Osteoblast (primary cell): ENCODE measurements around the gene DNAH10. TPM values are rescaled to one million over a fixed set of nuclear protein-coding genes. Genes with fewer than 3 reads are reported as not detected.

Source experiments
- DNase-seq: peaks from one replicate; pipeline ENCODE4 v3.0.0; 2011; ENCODE audit warnings: low spot score, mixed read lengths; ENCODE audit not compliant: insufficient read length; ENCODE audit errors: missing footprints
- H2AFZ ChIP-seq: 2 replicates; pipeline ENCODE4 v1.6.0; 2011; ENCODE audit warnings: mild to moderate bottlenecking, low read length
- H3K27ac ChIP-seq: 2 replicates; pipeline ENCODE4 v1.5.1; 2011; ENCODE audit warnings: mild to moderate bottlenecking, low read depth, low read length, moderate library complexity
- H3K27me3 ChIP-seq: 2 replicates; pipeline ENCODE4 v1.6.0; 2012; ENCODE audit warnings: mild to moderate bottlenecking, control low read depth, inconsistent platforms, low read length, moderate library complexity; ENCODE audit not compliant: insufficient read depth
- H3K36me3 ChIP-seq: 2 replicates; pipeline ENCODE4 v1.5.1; 2011; ENCODE audit warnings: mild to moderate bottlenecking, low read length, control low read depth, moderate library complexity; ENCODE audit not compliant: insufficient read depth
- H3K4me1 ChIP-seq: 2 replicates; pipeline ENCODE4 v1.5.1; 2011; ENCODE audit warnings: mild to moderate bottlenecking, low read length, control low read depth, moderate library complexity; ENCODE audit not compliant: insufficient read depth
- H3K4me2 ChIP-seq: 2 replicates; pipeline ENCODE4 v1.6.0; 2011; ENCODE audit warnings: mild to moderate bottlenecking, low read length; ENCODE audit not compliant: insufficient read depth
- H3K4me3 ChIP-seq: fragments of 200-600 bp; sonication (generic); 3 replicates; pipeline ENCODE4 v1.5.1; 2012; ENCODE audit warnings: mild to moderate bottlenecking, low read length, inconsistent platforms; ENCODE audit not compliant: insufficient read depth
- H3K79me2 ChIP-seq: 2 replicates; pipeline ENCODE4 v1.6.0; 2012; ENCODE audit warnings: mild to moderate bottlenecking, low read length, control low read depth, inconsistent platforms; ENCODE audit not compliant: insufficient read depth
- H3K9me3 ChIP-seq: 2 replicates; pipeline ENCODE4 v1.5.1; 2011; ENCODE audit warnings: low read depth, low read length, control low read depth
- H4K20me1 ChIP-seq: 2 replicates; pipeline ENCODE4 v1.6.0; 2012; ENCODE audit warnings: mild to moderate bottlenecking, low read length, control low read depth; ENCODE audit not compliant: insufficient read depth
- CTCF ChIP-seq: IDR thresholded peaks from 2 replicates; pipeline ENCODE4 v1.5.1; 2011; ENCODE audit warnings: mild to moderate bottlenecking, low read depth, low read length, moderate library complexity; ENCODE audit errors: extremely low read depth
- total RNA-seq: library from RNA; depleted of rRNA; stranded (reverse); fragments of >200 nt; gene quantifications from 2 replicates; pipeline ENCODE4 v1.2.3, GENCODE V29; 2012

DNAH10 gene
- total RNA-seq, 1 donor, result 0.72 TPM

GRCh38 chr12:123726962-123727361, 35.1 kb upstream of the DNAH10 start:
- no peak overlapping the region for H3K4me3 ChIP-seq
- no peak for DNase-seq
- no peak for TF ChIP-seq CTCF
- no peaks in the 10 kb centered on the region for H3K27me3 ChIP-seq
- no peaks in the 10 kb centered on the region for H3K79me2 ChIP-seq
- no peak overlapping the region for H2AFZ ChIP-seq
- no peaks in the 10 kb centered on the region for H4K20me1 ChIP-seq
- peaks cover 47% of the 10 kb centered on the region for H3K36me3 ChIP-seq
- H3K27ac ChIP-seq, result no peak overlapping the region
- H3K9me3 ChIP-seq, result no peaks in the 10 kb centered on the region
- H3K4me2 ChIP-seq, result no peak overlapping the region
- H3K4me1 ChIP-seq, result no peaks in the 10 kb centered on the region

GRCh38 chr12:123727878-123728277, 34.2 kb upstream of the DNAH10 start:
- TF ChIP-seq CTCF, result no peak
- peaks cover 45% of the 10 kb centered on the region for H3K36me3 ChIP-seq
- H4K20me1 ChIP-seq, result no peaks in the 10 kb centered on the region
- no peak overlapping the region for H3K4me3 ChIP-seq
- H3K27me3 ChIP-seq, result no peaks in the 10 kb centered on the region
- no peak overlapping the region for H3K27ac ChIP-seq
- DNase-seq, result no peak
- H3K4me2 ChIP-seq, result no peak overlapping the region
- H3K4me1 ChIP-seq, result no peaks in the 10 kb centered on the region
- no peak overlapping the region for H2AFZ ChIP-seq
- H3K79me2 ChIP-seq, result no peaks in the 10 kb centered on the region
- H3K9me3 ChIP-seq, result no peaks in the 10 kb centered on the region

GRCh38 chr12:123731596-123731995, 30.5 kb upstream of the DNAH10 start:
- no peak overlapping the region for H3K27ac ChIP-seq
- no peaks in the 10 kb centered on the region for H4K20me1 ChIP-seq
- DNase-seq, result no peak
- H2AFZ ChIP-seq, result no peak overlapping the region
- H3K27me3 ChIP-seq, result no peaks in the 10 kb centered on the region
- no peaks in the 10 kb centered on the region for H3K79me2 ChIP-seq
- TF ChIP-seq CTCF, result no peak
- peaks cover 50% of the 10 kb centered on the region for H3K36me3 ChIP-seq
- no peak overlapping the region for H3K4me2 ChIP-seq
- H3K9me3 ChIP-seq, result no peaks in the 10 kb centered on the region
- H3K4me1 ChIP-seq, result no peaks in the 10 kb centered on the region
- no peak overlapping the region for H3K4me3 ChIP-seq

GRCh38 chr12:123732251-123732650, 29.9 kb upstream of the DNAH10 start:
- no peaks in the 10 kb centered on the region for H3K79me2 ChIP-seq
- no peak overlapping the region for H3K4me3 ChIP-seq
- H3K4me1 ChIP-seq, result no peaks in the 10 kb centered on the region
- no peaks in the 10 kb centered on the region for H3K27me3 ChIP-seq
- H3K4me2 ChIP-seq, result no peak overlapping the region
- H3K27ac ChIP-seq, result no peak overlapping the region
- H3K9me3 ChIP-seq, result no peaks in the 10 kb centered on the region
- H2AFZ ChIP-seq, result no peak overlapping the region
- no peaks in the 10 kb centered on the region for H4K20me1 ChIP-seq
- DNase-seq, result no peak
- H3K36me3 ChIP-seq, result peaks cover 57% of the 10 kb centered on the region
- TF ChIP-seq CTCF, result no peak
